Measurements from ENCODE around the gene FERMT2. TPM values are rescaled to one million over a fixed set of nuclear protein-coding genes. Genes with fewer than 3 reads are reported as not detected.

The FERMT2 gene
- total RNA-seq, 6 experiments from 2014 or later = 40.4 to 64.5 (median 53.3) TPM

DNA sequence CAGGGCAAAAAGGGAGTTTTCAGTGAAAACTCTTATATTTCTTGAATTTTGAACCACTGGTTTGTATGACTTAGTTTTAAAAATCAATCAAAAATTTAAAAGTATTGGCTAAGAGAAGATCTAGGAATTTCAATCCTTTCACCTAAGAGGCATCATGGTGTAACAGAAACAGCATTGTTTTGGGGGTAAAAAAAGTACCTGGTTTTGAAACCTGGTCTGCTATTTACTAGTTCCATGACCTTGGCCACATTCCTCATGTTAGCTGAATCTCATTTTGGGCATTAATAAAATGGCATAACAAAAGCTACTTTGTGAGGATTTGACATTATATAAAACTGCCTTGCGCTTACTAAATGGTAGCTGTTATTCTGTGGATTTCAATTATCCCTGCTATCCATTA lies 142.7 kb downstream of the FERMT2 start:
- H3K27me3 ChIP-seq = no peaks in the 10 kb centered on the region
- no peaks in the 10 kb centered on the region for H3K9me3 ChIP-seq
- TF ChIP-seq POLR2A (IDR thresholded peaks at IDR 0.05) = no peak
- TF ChIP-seq, protein P1, sequence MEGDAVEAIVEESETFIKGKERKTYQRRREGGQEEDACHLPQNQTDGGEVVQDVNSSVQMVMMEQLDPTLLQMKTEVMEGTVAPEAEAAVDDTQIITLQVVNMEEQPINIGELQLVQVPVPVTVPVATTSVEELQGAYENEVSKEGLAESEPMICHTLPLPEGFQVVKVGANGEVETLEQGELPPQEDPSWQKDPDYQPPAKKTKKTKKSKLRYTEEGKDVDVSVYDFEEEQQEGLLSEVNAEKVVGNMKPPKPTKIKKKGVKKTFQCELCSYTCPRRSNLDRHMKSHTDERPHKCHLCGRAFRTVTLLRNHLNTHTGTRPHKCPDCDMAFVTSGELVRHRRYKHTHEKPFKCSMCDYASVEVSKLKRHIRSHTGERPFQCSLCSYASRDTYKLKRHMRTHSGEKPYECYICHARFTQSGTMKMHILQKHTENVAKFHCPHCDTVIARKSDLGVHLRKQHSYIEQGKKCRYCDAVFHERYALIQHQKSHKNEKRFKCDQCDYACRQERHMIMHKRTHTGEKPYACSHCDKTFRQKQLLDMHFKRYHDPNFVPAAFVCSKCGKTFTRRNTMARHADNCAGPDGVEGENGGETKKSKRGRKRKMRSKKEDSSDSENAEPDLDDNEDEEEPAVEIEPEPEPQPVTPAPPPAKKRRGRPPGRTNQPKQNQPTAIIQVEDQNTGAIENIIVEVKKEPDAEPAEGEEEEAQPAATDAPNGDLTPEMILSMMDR (IDR thresholded peaks at IDR 0.05) = no peak
- H3K4me1 ChIP-seq = no peaks in the 10 kb centered on the region
- ATAC-seq (no peak), DNase-seq (no peak)
- WGBS (ENCODE audit: insufficient coverage, low coverage, low lambda C conversion rate, missing lambda C conversion rate) = 85% methylated on average over 1 of the region's 1 CpG
- H3K4me3 ChIP-seq = no peak overlapping the region
- H3K27ac ChIP-seq = no peak overlapping the region
- intact Hi-C loops (cut with DNase I) = no loop called here
- H3K36me3 ChIP-seq = no peaks in the 10 kb centered on the region

Other genes with a start within 250 kb of the FERMT2 start
- gene PSMC6, start 243.8 kb downstream of the FERMT2 start, total RNA-seq = 10 to 100 TPM; 40.7 to 63.0 (median 51.3) TPM
- gene STYX, start 220.9 kb downstream of the FERMT2 start, total RNA-seq = 10 to 100 TPM; 10.1 to 18.3 (median 13.1) TPM
- 10 to 100 TPM; 31.4 to 47.6 (median 43.2) TPM for gene GNPNAT1, start 159.4 kb downstream of the FERMT2 start, total RNA-seq
- 1 to 10 TPM; 2.7 to 8.4 (median 6.0) TPM for gene DDHD1, start 202.3 kb upstream of the FERMT2 start, total RNA-seq